ENCODE measurements around the gene GDPD5.
"Not testable (repeated sequence)": the region's sequence is repeated elsewhere in the genome, so short reads cannot be mapped to it uniquely, and the experiment has no call there.

GDPD5 gene

DNA sequence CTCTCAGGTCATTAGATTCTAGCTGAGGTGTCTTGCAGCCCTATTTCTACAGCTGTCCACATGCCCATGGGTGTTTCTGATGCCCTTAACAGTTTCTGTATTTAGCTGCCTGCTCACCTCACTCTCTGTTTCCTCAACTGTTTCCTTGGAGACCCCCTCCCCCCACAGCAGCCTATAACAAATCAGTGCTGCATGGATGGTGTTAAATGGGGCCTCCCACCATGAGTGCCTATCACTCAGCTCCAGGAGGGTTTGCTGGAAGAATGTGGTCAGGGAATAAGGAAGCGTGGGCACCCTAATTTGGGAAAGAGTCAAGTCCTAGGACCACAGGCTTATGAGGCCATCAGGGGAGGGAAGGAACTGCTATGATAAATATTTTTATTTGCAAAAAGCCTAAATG is 101.3 kb downstream of the GDPD5 start:
- no peak for DNase-seq

DNA sequence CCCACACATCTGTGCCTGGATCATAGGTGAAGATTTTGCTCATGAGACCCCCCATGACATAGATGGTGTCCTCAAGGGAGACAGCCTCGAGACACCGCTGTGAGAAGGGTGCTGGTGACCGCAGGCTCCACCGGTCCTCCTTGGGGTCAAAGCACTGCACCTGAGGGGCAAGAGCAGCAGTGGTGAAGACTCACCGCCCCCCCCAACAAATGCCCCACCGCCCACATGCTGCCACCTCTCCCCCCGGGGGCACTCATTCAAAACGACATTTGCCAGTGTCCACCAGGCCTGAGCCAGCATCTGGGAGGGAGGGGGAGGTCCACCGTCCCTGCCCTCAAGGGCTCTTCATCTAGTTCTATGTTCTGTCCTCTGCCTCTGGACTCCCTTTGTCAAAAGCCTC is 102.0 kb downstream of the GDPD5 start:
- DNase-seq, result no peak

DNA sequence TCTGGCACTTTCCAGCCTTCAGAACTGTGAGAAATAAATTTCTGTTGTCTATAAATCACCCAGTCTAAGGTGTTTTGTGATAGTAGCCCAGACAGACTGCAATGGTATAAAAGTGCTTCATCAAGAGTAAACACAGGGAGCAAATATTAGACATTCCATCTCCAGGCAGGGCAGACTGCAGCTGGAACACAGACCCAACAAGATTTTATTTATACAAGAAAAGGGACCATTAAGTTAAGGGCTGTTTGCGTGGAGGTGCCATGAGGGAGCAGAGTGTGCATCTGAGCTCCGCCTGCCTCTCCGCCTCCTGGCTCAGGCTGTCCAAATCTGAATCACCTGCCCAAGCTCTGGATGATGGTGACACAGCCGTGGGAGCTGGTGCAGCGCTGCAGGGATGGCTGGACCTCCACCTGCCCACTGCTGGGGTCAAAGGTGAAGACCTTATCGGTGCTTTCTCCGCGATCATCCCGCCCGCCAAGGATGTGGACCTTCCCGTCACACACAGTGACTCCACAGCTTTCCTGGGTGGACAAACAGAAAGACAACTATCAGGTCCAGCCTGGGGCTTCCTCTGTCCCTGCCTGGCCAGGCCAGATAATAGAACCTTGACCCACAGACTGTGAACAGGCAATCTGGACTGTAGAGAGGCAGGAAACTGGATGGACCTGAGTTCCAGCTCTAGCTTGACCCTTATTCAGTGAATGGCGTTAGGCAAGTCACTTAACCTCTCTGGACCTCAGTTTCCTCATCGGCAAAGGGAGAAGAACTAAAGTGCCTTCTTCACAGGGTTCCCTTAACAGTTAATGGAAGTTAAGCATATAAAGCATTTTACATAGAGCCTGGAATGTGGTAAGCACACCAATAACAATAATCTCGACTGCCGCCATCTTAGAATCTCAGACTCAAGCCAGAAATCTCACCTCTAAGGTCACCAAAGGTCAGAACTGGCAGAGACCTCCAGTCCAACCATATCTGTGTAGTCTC is 103.2 kb downstream of the GDPD5 start:
- no peak for DNase-seq

DNA sequence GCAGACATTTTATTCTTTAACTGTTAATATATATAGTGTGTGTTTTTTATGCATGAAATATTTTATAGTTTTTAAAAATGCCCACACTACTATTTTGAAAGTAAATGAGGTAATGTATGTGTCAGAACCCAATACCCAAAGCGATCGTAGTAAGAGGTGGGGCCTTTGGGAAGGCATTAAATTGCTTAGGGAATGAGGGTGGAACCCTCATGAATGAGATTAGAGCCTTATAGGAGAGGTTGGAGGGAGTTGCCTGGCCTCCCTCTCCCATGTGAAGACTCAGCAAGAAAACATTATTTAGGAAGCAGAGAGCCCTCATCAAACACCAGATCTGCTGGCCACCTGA is 103.9 kb downstream of the GDPD5 start:
- no peak for DNase-seq

DNA sequence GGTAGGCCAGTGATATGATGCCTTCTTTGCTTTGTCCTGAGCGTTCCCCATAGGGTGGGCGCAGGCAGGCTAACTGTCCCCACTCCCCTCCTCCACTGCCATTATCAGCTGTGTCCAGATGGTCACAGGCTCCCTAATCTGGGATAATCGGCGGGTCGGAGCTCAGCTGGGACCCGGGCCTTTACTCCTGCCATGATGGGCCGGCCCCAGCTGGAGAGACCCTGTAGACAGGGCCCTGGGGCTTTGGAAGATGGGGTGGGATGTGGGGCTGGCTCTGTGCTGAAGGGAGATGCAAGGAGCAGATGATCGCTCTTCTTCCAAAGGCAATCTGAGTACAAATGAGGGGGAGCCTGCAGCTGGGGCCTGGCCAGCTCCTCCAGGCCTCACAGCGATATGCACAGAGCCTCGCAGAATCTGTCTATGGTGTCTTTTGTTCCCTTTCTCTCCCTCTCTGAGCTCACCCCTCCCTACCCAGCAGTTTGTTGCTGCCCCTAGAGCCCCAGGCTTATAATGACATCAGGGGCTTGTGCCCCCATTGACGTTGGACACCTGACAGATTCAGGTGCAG is 104.6 kb downstream of the GDPD5 start:
- no peak for DNase-seq

DNA sequence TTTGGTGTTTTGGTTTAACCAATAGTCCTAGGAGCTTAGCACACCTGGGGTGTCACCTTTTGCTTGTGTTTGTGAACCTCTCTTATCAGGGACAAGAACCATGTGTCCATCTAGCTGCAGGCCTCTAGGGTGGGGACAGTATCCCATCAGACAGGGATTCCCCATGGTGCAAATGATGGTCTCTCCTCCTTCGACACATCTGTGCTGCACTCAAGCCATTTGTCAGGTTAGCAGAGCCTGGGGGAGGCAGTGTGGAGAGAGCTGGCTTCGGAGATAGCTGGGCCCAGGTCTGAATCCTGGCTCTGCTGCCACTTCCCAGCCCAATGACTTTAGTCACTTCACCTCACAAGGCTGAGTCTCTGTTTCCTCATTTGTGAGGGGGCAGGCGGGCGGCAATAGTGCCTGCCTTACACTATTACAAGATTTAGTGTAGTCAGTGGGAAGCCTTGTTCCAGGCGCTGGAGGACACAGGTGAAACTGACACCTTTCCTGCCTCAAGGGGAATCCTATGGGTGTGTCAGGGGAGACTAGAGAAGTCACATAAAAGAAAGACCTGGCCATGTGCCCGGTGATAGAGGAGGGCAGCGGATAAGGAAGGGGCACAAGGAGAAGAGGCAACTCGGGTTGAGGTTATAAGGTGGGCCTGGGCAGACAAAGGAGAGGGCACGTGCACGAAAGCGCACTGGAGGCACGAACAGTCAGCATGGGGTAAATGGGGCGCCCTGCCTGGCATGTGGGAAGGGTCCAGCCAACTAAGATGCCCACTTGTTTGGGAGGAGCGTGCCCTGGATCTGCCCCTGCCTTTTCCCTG is 105.3 kb downstream of the GDPD5 start:
- DNase-seq, result no peak

DNA sequence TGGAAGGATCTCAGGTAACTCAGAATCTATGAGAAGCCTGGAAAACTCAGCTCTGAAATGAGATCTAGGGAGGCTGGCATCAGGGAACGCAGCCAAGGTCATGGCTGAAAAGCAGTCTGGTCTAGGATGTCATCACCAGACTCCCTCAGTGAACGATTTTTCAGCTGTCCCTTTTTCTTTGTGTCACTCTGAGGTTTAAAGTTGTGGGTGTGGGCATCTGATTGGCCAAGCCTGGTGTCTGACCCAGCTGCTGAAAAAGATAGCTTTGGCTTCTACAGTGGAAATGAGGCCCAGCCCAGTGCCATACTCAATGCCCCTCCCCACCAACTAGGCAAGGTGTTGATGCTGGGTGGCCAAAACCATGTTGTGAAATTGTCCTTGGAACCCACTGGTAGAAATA is 111.9 kb downstream of the GDPD5 start:
- DNase-seq, result no peak

DNA sequence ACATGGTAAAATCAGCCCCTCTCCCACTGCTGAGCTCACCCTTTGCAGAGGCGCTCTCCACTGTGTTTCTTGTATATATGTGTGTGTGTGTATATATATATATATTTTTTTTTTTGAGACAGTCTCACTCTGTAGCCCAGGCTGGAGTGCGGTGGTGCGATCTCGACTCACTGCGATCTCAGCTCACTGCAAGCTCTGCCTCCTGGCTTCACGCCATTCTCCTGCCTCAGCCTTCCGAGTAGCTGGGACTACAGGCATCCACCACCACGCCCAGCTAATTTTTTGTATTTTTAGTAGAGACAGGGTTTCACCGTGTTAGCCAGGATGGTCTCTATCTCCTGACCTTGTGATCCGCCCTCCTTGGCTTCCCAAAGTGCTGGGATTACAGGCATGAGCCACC is 112.6 kb downstream of the GDPD5 start:
- not testable (repeated sequence) for DNase-seq

DNA sequence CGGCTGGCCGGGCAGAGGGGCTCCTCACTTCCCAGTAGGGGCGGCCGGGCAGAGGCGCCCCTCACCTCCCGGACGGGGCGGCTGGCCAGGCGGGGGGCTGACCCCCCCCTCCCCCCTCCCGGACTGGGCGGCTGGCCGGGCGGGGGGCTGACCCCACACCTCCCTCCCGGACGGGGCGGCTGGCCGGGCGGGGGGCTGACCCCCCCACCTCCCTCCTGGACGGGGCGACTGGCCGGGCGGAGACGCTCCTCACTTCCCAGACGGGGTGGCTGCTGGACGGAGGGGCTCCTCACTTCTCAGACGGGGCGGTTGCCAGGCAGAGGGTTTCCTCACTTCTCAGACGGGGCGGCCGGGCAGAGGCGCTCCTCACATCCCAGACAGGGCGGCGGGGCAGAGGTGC is 115.8 kb downstream of the GDPD5 start:
- not testable (repeated sequence) for DNase-seq

DNA sequence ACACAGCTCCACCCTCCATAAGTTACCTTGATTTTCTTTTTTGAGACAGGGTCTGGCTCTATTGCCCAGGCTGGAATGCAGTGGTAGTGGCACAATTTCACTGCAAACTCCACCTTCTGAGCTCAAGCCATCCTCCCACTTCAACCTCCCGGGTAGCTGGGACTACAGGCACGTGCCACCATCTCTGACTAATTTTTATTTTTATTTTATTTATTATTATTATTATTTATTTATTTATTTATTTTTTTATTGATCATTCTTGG is 116.9 kb downstream of the GDPD5 start:
- no peak for DNase-seq

DNA sequence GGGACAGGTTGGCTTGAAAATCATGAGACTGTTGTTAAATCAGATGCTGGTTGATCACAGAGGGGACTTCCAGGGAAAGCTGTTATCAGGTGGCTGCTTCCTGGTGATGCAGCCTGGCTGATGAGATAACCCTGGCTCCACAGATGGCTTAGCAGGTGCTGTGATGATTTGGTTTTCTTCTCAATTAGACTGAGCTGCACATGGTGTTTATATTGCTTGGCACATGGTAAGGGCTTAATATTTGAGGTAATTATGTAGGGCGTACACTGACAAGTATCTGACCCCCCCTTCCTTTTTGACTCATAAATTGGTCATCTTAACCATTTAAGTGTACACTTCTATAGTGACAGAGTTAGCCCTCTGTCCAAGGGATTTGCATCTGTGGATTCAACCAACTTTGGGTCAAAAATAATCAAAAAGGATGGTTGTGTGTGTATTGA is 119.4 kb downstream of the GDPD5 start:
- peak; percentile 68 for DNase-seq

DNA sequence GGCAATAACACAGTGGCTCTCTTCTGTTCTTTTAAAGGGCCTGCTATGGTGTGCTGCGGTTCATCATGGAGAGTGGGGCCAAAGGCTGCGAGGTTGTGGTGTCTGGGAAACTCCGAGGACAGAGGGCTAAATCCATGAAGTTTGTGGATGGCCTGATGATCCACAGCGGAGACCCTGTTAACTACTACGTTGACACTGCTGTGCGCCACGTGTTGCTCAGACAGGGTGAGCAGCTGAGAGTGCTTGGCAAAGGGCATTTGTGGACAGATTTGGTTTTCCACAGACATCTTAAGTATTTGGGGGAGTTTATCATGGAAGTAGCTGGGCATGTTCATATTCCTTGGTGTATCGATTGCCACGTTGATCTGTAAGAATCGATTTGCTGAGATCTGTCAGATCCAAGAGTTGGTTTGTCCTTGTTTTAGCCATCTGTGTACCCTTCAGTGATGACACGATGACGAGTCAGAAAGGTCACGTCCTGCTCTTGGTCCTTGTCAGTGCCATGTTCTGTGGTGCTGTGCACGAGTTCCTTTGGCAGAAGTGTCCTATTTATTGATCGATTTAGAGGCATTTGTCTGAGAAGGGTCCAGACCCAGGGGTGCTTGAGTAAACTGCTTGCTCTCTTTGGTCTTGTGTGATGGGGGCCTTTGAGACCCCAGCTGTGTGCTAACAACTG is 121.6 kb downstream of the GDPD5 start:
- DNase-seq, result no peak

DNA sequence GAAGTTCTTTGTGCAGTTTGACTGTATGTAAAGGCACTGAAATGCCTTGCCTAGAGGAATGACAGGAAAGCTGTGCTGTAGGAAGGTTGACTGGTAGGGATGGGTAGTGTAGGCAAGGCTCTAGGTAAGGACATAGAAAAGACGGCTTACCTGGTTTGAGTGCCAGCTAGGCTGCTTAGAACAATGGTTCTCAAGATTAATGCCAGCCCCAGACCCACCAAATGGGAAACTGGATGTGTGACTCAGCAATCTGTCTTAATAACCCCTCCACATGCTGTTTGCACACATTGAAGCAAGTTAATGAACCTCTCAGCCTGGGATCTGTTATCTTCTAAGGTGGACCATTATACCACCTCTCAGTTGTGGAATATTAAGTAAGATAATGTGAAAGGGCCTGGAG is 122.7 kb downstream of the GDPD5 start:
- DNase-seq, result no peak

DNA sequence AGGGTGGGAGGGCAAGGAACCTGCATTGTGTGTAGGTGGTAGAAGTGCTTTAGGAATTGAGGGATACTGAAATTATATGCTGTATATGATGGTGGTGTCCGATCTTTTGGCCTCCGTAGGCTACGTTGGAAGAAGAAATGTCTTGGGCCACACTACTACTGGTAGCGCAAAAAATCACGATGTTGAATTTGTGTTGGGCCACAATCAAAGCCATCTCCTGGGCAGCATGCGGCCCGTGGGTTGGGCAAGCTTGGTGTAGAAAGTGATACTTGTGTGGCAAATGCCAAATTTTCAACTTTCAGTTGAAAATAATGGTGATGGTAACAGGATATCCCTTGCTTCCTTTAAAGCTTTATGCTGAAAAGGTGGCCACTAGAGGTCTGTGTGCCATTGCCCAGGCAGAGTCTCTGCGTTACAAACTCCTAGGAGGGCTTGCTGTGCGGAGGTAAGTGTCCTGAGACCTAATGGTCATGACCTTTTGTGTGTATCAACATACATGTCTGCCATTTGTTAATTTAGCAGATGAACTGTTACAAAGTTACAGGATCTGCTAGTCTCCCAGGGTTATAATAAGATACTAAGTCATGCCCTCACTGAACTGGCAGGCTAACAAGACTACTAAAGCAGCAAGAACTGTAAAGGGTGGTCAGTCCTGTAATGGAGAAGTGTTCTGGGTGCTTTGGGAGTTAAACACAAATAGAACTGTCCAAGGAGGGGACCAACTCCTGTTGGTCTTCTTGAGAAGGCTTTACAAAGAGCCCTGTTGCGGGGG is 123.6 kb downstream of the GDPD5 start:
- no peak for DNase-seq

DNA sequence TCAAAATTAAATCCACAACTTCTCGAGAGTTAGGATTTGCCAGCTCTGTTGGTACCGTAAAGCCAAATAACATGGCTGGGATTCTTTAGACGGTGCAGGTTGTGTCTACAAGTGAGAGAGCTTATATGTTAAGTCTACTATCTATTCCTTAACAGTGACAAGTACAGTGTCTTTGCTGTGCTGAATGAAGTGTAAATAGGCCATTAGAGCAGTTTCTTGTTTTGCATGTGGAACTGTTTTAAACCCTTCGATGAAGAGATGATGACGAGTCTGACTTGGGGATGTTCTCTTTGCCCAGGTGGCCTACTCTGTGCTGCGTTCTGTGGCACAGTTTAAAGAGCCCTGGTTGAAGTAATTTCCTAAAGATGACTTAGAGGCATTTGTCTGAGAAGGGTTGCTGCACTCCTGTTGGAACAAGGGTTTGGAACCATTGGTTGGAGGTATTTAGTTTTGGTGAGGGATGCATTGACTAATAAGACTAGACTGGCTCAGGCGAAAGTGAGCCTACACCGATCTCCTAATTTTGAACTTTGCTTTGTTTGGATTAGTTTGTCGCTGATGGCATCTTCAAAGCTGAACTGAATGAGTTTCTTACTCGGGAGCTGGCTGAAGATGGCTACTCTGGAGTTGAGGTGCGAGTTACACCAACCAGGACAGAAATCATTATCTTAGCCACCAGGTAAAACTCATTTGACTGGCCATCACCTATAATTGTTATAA is 125.4 kb downstream of the GDPD5 start:
- no peak for DNase-seq

DNA sequence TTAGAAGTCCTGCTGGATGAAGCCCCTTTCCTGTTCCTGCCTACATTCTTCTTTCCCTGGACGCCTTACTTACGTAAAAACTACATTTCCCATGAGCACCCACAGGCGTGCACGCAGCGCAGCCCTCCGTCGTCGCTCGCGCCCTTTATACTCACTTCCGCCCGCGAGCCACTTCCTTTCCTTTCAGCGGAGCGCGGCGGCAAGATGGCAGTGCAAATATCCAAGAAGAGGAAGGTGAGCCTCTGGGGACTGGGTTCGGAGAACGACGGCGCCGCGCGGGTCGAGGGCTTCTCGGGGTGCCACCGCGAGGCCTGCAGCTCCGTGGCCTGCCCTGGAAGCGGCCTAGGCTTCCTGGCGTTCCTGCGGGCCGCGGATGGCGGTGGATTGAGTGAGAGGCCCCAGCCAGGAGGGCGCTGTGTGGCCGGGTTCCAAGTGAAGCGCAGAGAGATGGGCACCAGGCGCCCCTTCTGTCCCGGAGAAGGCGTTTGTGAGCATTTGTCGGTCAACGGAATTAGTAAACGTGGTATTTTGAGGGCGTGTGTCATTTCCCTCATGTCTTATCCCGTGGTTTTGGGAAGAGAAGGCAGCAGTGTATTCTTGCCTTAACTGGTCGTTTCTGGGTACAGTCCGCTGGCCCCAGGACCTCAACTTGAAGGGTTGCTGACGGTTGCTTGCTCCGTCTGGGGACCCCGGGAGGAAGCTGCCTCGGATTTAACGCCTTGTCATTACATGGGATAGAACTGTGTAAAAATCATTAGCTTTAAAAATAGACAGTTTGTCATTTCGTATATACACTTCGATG is 126.2 kb downstream of the GDPD5 start, which contains the start of gene RPS3:
RPS3 (plus strand) TSS at position 175 of the 802 bp plus-strand sequence; CDS start at position 205, 30 bp downstream.
- DNase-seq, result peak; percentile 85

DNA sequence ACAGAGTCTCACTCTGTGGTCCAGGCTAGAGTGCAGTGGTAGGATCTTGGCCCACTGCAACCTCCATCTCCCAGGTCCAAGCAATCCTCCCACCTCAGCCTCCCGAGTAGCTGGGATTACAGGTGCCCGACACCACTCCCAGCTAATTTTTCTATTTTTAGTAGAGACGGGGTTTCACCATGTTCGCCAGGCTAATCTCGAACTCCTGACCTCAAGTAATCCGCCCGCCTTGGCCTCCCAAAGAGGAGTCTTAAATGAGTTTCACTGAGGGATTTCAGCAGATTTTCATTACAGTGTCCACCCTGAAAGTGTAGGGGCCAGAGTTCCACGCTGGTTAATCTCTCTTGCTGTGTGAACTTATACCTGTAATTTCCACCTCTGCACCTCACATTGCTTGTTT is 126.8 kb downstream of the GDPD5 start:
- DNase-seq, result no peak

DNA sequence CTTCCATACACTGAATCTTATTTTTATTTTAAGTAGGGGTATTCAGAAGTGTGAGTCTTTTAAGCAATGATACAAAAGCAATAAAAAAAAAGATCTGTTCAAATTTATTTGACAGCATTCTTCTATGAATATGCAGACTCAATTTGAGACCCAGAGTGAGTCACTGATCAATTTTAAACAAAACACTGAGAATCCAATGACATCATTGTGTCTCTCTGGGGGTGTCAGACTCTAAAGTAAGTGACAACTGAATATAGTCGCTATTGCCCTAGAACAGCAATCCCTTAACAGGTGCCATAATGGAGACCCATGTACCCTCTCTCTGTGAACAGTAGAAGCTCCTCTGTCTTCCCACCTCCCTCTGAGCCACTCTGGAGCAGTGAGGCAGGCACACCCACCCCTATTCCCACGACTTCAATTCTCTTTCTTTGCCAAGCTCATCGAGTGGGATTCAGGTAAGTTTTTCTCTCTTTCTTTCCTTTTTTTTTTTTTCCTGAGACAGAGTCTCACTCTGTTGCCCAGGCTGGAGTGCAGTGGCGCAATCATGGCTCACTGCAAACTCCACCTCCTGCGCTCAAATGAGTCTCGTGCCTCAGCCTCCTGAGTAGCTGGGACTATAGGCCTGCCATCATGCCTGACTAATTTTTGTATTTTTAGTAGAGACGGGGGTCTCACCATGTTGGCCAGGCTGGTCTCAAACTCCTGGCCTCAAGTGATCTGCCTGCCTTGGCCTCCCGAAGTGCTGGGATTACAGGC is 131.5 kb downstream of the GDPD5 start:
- DNase-seq, result no peak

DNA sequence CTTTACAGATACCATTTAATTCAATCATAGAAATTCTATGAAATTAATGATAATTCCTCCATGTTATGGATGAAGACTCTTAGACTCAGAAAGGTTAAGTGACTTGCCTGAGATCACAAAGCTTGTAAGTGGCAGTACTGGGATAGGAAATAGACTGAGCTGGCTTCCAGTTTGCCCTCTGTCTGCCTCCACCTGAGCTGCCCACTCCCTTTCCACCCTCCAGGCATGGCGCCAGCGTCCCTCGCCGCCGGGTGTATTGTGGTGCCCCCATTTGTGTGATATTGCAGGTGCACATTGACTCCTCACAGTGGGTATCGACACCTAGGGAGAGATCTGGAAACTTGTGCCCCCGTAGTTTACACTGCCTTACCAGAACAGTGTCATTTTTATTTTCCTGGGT is 135.8 kb downstream of the GDPD5 start:
- no peak for DNase-seq

DNA sequence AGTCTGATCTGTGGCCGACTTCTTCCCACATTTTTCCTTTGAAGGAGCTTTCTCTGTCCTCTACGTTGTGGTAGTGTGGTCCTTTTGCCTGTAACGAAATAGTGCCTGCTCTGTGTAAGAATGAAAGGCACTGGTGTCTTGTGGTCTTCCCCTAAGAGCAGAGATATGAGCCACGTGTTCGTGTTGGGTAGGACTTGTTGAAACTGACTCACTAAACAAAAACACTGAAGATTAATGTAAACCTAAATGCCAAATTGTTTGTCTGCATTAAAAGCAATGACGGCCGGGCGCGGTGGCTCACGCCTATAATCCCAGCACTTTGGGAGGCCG is 136.5 kb downstream of the GDPD5 start:
- DNase-seq, result no peak

All from NCI-H2171 treated with DMSO at 0.1 percent for 48 hours (cell line).